ENCODE measurements around the gene PICK1.
"Not testable (repeated sequence)": the region's sequence is repeated elsewhere in the genome, so short reads cannot be mapped to it uniquely, and the experiment has no call there.

PICK1 gene

DNA sequence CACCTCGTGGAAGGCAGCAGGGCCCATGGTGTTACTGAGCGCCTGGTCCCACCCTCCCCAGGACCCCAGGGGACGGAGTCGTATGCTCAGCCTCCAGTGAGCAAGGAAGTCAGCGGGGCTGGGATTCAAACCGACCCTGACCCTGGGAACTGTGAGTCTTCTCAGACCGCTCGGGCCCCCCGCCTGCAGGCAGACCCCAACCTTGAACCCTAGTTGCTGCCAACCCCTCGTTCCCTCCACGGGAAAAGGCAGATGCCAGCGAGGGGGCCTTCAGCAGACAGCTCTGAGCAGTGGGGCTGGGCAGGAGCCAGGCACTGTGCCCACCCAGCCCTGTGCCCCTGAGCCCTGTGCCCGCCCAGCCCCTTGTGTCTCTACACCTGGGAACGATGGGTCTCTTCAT, 20.4 kb downstream of the PICK1 start:
- H3K4me3 ChIP-seq (ENCODE audit: low read depth, low read length): no peak overlapping the region
- ChIA-PET CTCF (no interaction called here), POLR2A (no interaction called here)
- DNase-seq (ENCODE audit: low read depth, low spot score): no peak
- TF ChIP-seq, protein P1, sequence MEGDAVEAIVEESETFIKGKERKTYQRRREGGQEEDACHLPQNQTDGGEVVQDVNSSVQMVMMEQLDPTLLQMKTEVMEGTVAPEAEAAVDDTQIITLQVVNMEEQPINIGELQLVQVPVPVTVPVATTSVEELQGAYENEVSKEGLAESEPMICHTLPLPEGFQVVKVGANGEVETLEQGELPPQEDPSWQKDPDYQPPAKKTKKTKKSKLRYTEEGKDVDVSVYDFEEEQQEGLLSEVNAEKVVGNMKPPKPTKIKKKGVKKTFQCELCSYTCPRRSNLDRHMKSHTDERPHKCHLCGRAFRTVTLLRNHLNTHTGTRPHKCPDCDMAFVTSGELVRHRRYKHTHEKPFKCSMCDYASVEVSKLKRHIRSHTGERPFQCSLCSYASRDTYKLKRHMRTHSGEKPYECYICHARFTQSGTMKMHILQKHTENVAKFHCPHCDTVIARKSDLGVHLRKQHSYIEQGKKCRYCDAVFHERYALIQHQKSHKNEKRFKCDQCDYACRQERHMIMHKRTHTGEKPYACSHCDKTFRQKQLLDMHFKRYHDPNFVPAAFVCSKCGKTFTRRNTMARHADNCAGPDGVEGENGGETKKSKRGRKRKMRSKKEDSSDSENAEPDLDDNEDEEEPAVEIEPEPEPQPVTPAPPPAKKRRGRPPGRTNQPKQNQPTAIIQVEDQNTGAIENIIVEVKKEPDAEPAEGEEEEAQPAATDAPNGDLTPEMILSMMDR (IDR thresholded peaks at IDR 0.05; ENCODE audit: insufficient read depth, low read length, missing control alignments): no peak

DNA sequence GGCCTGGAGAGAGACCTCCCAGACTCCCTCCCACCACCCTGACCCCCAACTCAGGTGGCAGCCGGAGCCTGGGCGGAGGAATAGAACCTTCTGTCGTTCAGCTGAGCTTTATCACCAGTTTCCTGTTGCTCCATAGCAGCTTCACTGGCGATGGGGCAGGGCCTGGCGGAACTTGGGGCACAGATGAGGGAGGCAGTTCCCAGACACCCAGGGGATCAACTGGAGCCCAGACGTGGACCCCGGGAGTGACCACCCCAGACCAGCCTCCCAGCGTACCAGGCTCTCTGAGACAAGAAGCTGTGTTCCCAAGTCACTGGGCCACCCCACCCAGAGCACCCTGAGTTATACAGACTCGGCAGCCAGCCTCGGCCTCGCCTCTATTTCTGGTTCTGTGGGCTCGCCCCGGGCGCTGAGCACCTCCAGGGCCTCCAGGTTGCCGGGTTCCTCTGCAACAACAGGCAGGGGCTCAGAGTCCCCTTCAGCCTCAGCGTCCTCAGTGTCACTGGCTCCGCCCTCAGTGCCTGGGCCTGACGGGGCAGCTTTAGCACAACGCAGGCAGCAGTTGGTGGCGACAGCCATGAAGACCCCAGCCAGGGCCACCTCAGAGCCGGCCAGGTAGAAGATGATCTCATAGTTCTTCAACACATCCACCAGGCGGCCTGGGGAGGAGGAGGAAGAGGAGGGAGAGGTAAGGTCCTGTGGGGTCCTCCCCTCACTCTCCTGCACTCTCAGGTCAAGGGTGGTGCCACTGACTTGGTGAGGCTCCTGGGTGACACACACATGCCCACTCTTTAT, 21.0 kb downstream of the PICK1 start:
- no peak overlapping the region for H3K4me3 ChIP-seq (ENCODE audit: low read depth, low read length)
- ChIA-PET POLR2A (no interaction called here), CTCF (no interaction called here)
- no peak for DNase-seq (ENCODE audit: low read depth, low spot score)
- TF ChIP-seq, protein P1 (IDR thresholded peaks at IDR 0.05; ENCODE audit: insufficient read depth, low read length, missing control alignments): no peak

DNA sequence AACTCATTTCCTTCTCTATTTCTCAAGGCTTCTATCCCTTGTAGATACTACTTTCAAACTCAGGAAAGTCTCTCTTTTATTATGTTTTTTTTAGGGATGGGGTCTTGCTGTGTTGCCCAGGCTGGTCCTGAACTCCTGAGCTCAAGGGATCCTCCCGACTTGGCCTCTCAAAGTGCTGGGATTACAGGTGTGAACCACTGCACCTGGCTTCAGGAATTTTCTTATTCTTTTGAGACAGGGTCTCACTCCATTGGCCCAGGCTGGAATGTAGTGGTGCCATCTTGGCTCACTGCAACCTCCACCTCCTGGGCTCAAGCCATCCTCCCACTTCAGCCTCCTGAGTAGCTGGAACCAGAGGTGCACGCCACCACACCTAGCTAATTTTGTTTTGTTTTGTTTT, 22.0 kb downstream of the PICK1 start:
- H3K4me3 ChIP-seq (ENCODE audit: low read depth, low read length); POLR2A ChIA-PET; DNase-seq (ENCODE audit: low read depth, low spot score): not testable (repeated sequence)
- CTCF ChIA-PET: interaction anchor here (0.8 kb wide), 1 partner anchor 29 kb away, joined by 3 read pairs; no protein-coding TSS in a partner anchor

DNA sequence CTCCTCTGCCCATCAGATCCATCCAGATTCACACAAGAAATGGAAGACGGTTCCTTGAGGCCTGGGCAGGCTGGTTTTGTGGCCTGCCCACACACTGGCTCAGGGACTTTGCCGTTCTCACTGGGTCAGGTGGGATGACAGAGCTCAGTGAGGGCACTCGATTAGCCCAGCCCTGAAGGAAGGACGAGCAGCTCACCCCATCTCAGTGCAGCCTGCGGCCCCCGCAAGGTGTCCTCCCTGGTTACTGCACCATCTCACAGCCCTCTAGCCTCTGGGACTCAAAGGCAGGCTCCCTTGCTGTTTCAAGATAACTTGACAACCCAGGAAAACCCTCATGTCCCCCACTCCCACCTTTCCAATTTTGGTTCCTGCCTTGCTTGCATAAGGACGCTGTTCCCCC, 22.6 kb downstream of the PICK1 start:
- no peak for DNase-seq (ENCODE audit: low read depth, low spot score)
- ChIA-PET CTCF (interaction anchor here (0.8 kb wide), 1 partner anchor 29 kb away, joined by 3 read pairs; no protein-coding TSS in a partner anchor), POLR2A (no interaction called here)
- TF ChIP-seq, protein P1 (IDR thresholded peaks at IDR 0.05; ENCODE audit: insufficient read depth, low read length, missing control alignments): no peak
- no peak overlapping the region for H3K4me3 ChIP-seq (ENCODE audit: low read depth, low read length)

DNA sequence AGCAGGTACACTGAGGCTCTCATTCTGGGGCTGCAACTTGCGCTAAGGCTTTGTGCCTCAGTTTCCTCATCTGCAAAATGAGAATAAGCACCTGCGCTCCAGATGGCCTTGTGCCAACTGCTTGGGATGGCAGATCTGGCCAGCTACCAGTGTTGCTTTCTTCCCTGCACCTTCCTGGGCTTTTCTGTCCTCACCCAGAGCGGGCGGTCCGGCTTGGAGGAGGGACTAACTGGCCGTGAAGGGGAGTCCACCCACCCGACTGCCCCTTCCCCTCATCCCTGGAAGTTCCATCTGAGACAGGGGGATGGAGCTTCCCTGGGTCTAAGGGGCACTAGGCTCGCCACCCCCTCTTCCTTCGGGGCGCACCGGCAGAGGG, 23.3 kb downstream of the PICK1 start:
- no peak overlapping the region; the same call in 1 of the 2 replicates for H3K4me3 ChIP-seq (ENCODE audit: low read depth, low read length)
- no peak for DNase-seq (ENCODE audit: low read depth, low spot score)
- CTCF ChIA-PET: no interaction called here
- TF ChIP-seq, protein P1 (IDR thresholded peaks at IDR 0.05; ENCODE audit: insufficient read depth, low read length, missing control alignments): no peak
- POLR2A ChIA-PET: no interaction called here

DNA sequence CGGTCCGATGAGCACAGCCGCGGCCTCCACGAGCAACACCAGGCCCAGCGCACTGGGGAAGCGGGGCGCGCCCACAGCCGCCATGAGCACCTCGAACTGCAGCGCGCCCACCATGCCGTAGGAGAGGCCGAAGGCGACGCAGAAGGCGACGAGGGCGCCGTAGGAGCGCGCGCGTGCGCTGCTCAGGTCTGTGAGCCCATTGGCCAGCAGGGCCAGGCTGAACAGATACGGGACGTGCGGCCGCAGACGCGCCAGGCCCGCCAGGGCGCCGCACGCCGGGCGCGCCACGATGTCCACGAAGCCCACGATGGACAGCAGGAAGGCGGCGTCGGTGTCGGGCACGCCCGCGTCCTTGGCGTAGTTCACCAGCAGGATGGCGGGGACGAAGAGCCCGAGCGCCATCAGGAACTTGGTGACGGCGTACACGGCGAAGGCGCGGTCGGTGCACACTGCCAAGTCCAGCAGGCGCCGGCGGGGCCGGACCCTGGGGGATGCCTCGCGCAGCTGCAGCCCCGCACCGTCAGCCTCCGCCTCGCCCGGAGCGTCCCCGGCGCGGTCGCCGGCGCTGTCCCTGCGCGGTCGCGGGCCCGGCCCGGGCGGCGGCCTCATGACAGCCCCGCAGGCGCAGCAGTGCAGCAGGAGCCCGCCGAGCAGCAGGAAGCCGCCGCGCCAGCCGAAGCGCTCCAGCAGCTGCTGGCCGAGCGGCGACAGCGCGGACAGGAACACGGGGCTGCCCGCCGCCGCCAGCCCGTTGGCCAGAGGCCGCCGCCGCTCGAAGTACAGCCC, 23.8 kb downstream of the PICK1 start:
- DNase-seq (ENCODE audit: low read depth, low spot score): no peak
- H3K4me3 ChIP-seq (ENCODE audit: low read depth, low read length): peak overlapping the region; percentile 48

More for the DNA sequence above, 23.8 kb downstream of the PICK1 start:
- TF ChIP-seq, protein P1 (IDR thresholded peaks at IDR 0.05; ENCODE audit: insufficient read depth, low read length, missing control alignments): no peak
- ChIA-PET POLR2A (no interaction called here), CTCF (interaction anchor here (0.9 to 1.4 kb wide), 3 partner anchors 11 to 272 kb away, joined by 3 read pairs; no protein-coding TSS in a partner anchor)
